ENCODE results near the gene GORAB.

GRCh38 chr1:170495006-170495405, 37.0 kb upstream of the GORAB start:
- TF ChIP-seq POLR2A (IDR thresholded peaks at IDR 0.05; ENCODE audit: low read depth, low read length) (no peak), TAF1 (IDR thresholded peaks at IDR 0.05; ENCODE audit: borderline replicate concordance, low read depth, low read length) (no peak)

Measured in GM12892 (cell line).